GM12878 (cell line): ENCODE measurements around the gene MSGN1. TPM values are rescaled to one million over a fixed set of nuclear protein-coding genes. Genes with fewer than 3 reads are reported as not detected.

Experiments
- ATAC-seq: fragments of 200-7000 bp; cut with Tn5 transposase; 3 replicates; pipeline ENCODE4 v1.9.1; 2020; ENCODE audit warnings: mild to moderate bottlenecking, moderate library complexity
- BruUV-seq: library from RNA; stranded (reverse); fragments of 400-500 nt; replicated peaks from 2 replicates; lab custom pipeline; 2021; lab: Mats Ljungman, UMichigan
- CTCF ChIA-PET: fragments of 300-600 bp; sonication (Branson Sonifier 250); formaldehyde crosslinking; extraction: SDS; loops from one replicate; lab custom pipeline; 2021; ENCODE audit warnings: inconsistent platforms; lab: Yijun Ruan, JAX
- POLR2A ChIA-PET: fragments of 350-600 bp; formaldehyde crosslinking; extraction: SDS; loops from one replicate; lab custom pipeline; 2021; ENCODE audit warnings: inconsistent platforms; lab: Charles Lee
- RAD21 ChIA-PET: fragments of 300-600 bp; sonication (Branson Sonifier 250); formaldehyde crosslinking; loops from one replicate; lab custom pipeline; 2023; ENCODE audit warnings: antibody characterized with exemption; ENCODE audit not compliant: unreplicated experiment; lab: Charles Lee
- SMC1A ChIA-PET: fragments of 300-600 bp; sonication (Branson Sonifier 250); formaldehyde crosslinking; loops from one replicate; lab custom pipeline; 2023; ENCODE audit not compliant: unreplicated experiment, uncharacterized antibody; lab: Charles Lee
- DNase-seq: peaks from one replicate; pipeline ENCODE4 v3.0.0-alpha.2; 2011; ENCODE audit warnings: low read depth, low spot score
- FAIRE-seq: peaks from 3 replicates; lab custom pipeline; 2011; peaks lifted over from hg19 to GRCh38; lab: Jason Lieb, UNC
- H2AFZ ChIP-seq: 2 replicates; pipeline ENCODE4 v1.6.0; 2011; ENCODE audit warnings: low read depth, low read length, control low read depth; ENCODE audit not compliant: control insufficient read depth
- H3K27ac ChIP-seq: 2 replicates; pipeline ENCODE4 v1.5.1; 2011; ENCODE audit warnings: control low read depth; ENCODE audit not compliant: control insufficient read depth, insufficient read depth
- H3K27me3 ChIP-seq, 2 experiments: replicated peaks in 1 of 2; 2 replicates each; pipeline versions ENCODE4 v1.6.0 to v1.6.1; 2011; ENCODE audit warnings: low read length in 1 of 2; ENCODE audit not compliant: control insufficient read depth in 2 of 2, insufficient read depth in 2 of 2
- H3K36me3 ChIP-seq, 2 experiments: 2 replicates each; pipeline ENCODE4 v1.5.1; 2011; ENCODE audit warnings: low read length in 1 of 2; ENCODE audit not compliant: control insufficient read depth in 2 of 2, insufficient read depth in 2 of 2
- H3K4me1 ChIP-seq: 2 replicates; pipeline ENCODE4 v1.6.1; 2011; ENCODE audit warnings: mild to moderate bottlenecking, low read length, moderate library complexity, mixed read lengths; ENCODE audit not compliant: control insufficient read depth, insufficient read depth
- H3K4me2 ChIP-seq: 2 replicates; pipeline ENCODE4 v1.6.0; 2011; ENCODE audit warnings: control low read depth; ENCODE audit not compliant: control insufficient read depth, insufficient read depth
- H3K4me3 ChIP-seq: fragments of 200-600 bp; sonication (generic); 2 replicates; pipeline ENCODE4 v1.5.1; 2016
- H3K79me2 ChIP-seq: 2 replicates; pipeline ENCODE4 v1.6.0; 2011; ENCODE audit warnings: low read length; ENCODE audit not compliant: control insufficient read depth, insufficient read depth
- H3K9ac ChIP-seq: 2 replicates; pipeline ENCODE4 v1.8.0; 2011; ENCODE audit warnings: low read length, control low read depth, mixed read lengths; ENCODE audit not compliant: control insufficient read depth, insufficient read depth
- H3K9me3 ChIP-seq: replicated peaks from 3 replicates; pipeline ENCODE4 v1.5.1; 2011; ENCODE audit warnings: mild to moderate bottlenecking, low read length; ENCODE audit not compliant: control insufficient read depth, insufficient read depth
- H4K20me1 ChIP-seq: 2 replicates; pipeline ENCODE4 v1.6.0; 2011; ENCODE audit not compliant: control insufficient read depth, insufficient read depth
- IKZF1 ChIP-seq: fragments of 450-650 bp; conservative IDR thresholded peaks from 2 replicates; pipeline ENCODE4 v1.6.1; 2017; ENCODE audit warnings: antibody characterized with exemption, mild to moderate bottlenecking
- MEF2B ChIP-seq: fragments of 450-650 bp; IDR thresholded peaks from 2 replicates; pipeline ENCODE4 v1.6.1; 2018; ENCODE audit warnings: mild to moderate bottlenecking, moderate library complexity; ENCODE audit not compliant: partially characterized antibody, poor library complexity, severe bottlenecking
- MYB ChIP-seq: fragments of 150-350 bp; IDR thresholded peaks from 2 replicates; pipeline ENCODE4 v1.6.1; 2014; ENCODE audit warnings: mild to moderate bottlenecking, low read depth, low read length, borderline replicate concordance
- PML ChIP-seq: IDR thresholded peaks from 2 replicates; pipeline ENCODE4 v1.6.1; 2012; ENCODE audit warnings: low read length, inconsistent platforms
- RFX5 ChIP-seq: IDR thresholded peaks from 2 replicates; pipeline ENCODE4 v1.6.1; 2011; ENCODE audit warnings: low read depth, low read length, improper control_type of control experiment
- SPI1 ChIP-seq: IDR thresholded peaks from 2 replicates; pipeline ENCODE4 v1.6.1; 2011; ENCODE audit warnings: low read depth, mild to moderate bottlenecking, low read length, moderate library complexity, borderline replicate concordance; ENCODE audit not compliant: insufficient read depth
- STAT3 ChIP-seq: IDR thresholded peaks from 2 replicates; pipeline ENCODE4 v1.6.1; 2011; ENCODE audit warnings: low read depth, low read length, improper control_type of control experiment
- WGBS: methylation state at CpG from one replicate; pipeline ENCODE4 v1.1.6; 2016; ENCODE audit warnings: low lambda C conversion rate; ENCODE audit not compliant: insufficient replicate concordance, insufficient coverage; ENCODE audit errors: missing lambda C conversion rate; 5-methylcytosine and 5-hydroxymethylcytosine counted together
- in situ Hi-C: fragments of 300-500 bp; cut with MboI; formaldehyde crosslinking; loops from 9 replicates; pipeline ENCODE4 v1.14.3; 2018; ENCODE audit warnings: mixed read lengths
- intact Hi-C: fragments of 100-400 bp; cut with micrococcal nuclease; formaldehyde crosslinking; loops from one replicate; pipeline ENCODE4 v1.14.2; 2022; ENCODE audit not compliant: unreplicated experiment
- polyA plus RNA-seq, 11 experiments: library from polyadenylated mRNA; depleted of rRNA in 4 of 11; unstranded in 6 of 11; stranded (reverse) in 5 of 11; fragments of >200 nt; fragmentation: Nextera tagmentation in 4 of 11; fragmentation: Illumina TruSeq in 1 of 11; extraction: Ambion mirVana in 4 of 11; extraction: Trizol in 1 of 11; gene quantifications; 1 replicate in 1 of 11; 2 replicates in 10 of 11; pipeline versions ENCODE4 v1.2.1 to v1.2.3, GENCODE V29; 2011 to 2016; ENCODE audit warnings: inconsistent platforms in 2 of 11, missing spikeins in 2 of 11, low read depth in 1 of 11
- total RNA-seq, 4 experiments: library from RNA; depleted of rRNA in 3 of 4; stranded (reverse); fragments of >200 nt in 3 of 4; fragmentation: Illumina TruSeq in 1 of 4; extraction: Trizol in 1 of 4; gene quantifications; 2 replicates each; pipeline versions ENCODE4 v1.2.1 to v1.2.3, GENCODE V29; 2013 to 2021
- TF ChIP-seq, protein P1 (sequence below): IDR thresholded peaks from 2 replicates; pipeline ENCODE4 v1.6.1; 2011; ENCODE audit warnings: low read depth, mild to moderate bottlenecking, low read length, moderate library complexity, borderline replicate concordance; ENCODE audit errors: extremely low read depth
- TF ChIP-seq, protein P2 (sequence below): fragments of 450-650 bp; IDR thresholded peaks from 2 replicates; pipeline ENCODE4 v1.6.1; 2017; ENCODE audit warnings: mild to moderate bottlenecking

The MSGN1 gene
- total and polyA plus RNA-seq, 10 of the 15 experiments (the other 5 are each of a cell fraction or from before 2014, with no cell fraction given) = 0.27 TPM; not detected in 9

DNA sequence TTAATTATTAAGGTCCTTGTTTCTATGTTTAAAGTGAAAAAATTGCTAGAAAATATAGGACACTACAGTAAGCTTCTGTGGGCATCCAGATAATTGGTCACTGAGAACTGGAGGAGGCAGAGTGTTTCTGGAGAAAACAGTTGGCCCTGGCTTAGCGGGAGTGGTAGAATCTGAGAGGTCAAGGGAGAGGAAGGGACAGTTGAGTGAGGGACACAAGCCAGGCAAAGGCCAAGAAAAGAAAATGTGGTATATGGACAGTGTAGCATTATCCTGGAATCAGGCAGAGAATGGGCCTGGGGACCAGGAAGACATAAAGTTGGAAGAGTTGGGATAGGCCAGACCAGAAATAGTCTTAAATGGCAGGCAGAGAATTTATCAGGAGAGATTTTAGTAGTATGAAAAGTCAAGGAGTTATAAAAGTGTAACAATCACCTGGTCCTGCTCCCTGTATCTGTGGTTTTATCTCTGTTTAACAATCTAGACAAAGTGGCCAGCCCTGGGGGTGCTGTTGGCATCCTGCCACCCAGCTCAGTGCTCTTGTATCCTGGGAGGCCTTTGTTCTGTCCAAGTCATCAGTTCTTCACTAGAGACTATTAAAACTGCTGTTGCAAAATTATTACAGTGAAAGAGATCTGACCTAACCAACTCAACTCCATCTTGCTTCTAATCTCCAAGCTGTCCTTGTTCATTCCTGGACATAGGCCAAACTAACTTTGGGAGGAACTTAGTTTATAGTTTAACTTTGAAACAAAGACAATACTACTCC lies 15.4 kb upstream of the MSGN1 start (continued):
- TF ChIP-seq, protein P1, sequence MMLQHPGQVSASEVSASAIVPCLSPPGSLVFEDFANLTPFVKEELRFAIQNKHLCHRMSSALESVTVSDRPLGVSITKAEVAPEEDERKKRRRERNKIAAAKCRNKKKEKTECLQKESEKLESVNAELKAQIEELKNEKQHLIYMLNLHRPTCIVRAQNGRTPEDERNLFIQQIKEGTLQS = no peak
- TF ChIP-seq STAT3 (no peak), MEF2B (peak; percentile 3), PML (no peak)
- TF ChIP-seq, protein P2, sequence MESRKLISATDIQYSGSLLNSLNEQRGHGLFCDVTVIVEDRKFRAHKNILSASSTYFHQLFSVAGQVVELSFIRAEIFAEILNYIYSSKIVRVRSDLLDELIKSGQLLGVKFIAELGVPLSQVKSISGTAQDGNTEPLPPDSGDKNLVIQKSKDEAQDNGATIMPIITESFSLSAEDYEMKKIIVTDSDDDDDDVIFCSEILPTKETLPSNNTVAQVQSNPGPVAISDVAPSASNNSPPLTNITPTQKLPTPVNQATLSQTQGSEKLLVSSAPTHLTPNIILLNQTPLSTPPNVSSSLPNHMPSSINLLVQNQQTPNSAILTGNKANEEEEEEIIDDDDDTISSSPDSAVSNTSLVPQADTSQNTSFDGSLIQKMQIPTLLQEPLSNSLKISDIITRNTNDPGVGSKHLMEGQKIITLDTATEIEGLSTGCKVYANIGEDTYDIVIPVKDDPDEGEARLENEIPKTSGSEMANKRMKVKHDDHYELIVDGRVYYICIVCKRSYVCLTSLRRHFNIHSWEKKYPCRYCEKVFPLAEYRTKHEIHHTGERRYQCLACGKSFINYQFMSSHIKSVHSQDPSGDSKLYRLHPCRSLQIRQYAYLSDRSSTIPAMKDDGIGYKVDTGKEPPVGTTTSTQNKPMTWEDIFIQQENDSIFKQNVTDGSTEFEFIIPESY = peak; percentile 17; the same call in 1 of the 2 replicates

DNA sequence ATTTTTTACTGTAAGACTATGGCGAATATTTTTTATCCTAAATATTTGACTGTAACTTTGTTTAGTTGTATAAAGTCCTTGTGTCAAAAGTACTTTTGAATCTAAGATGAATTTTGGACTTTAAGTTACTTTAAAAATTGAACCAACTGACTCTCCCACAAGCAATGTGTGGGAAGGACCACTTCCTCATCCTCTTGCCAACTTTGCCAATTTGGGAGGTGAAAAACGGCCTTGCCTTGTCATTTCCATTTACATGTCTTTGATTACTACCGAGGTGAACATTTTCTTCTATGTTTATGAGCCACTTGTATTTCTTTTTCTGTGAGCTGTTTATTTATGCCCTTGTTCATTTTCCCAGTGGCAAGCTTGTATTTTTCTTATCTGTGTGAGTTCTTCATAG lies 12.8 kb upstream of the MSGN1 start:
- 4% methylated on average over 3 of the region's 3 CpGs for WGBS

More for the DNA sequence above, 12.8 kb upstream of the MSGN1 start:
- in situ Hi-C loops = no loop called here
- BruUV-seq = no TSS peak
- POLR2A ChIA-PET = interaction anchor here (1.4 to 9.6 kb wide), 3 partner anchors 9 to 17 kb away, joined by 3 to 108 read pairs (median 80); partner anchors contain the start of gene MSGN1
- intact Hi-C loops = no loop called here
- Histone ChIP-seq H3K4me2 (peak overlapping the region; percentile 86; the same call in 1 of the 2 replicates), H3K79me2 (no peaks in the 10 kb centered on the region), H2AFZ (no peak overlapping the region), H4K20me1 (no peaks in the 10 kb centered on the region), H3K36me3 (no peaks in the 10 kb centered on the region), H3K27me3 (no peaks in the 10 kb centered on the region), H3K9me3 (no peaks in the 10 kb centered on the region), H3K9ac (no peak overlapping the region), H3K27ac (peak overlapping the region; percentile 41; the same call in 1 of the 2 replicates), H3K4me1 (peaks cover 24% of the 10 kb centered on the region), H3K4me3 (peak overlapping the region; percentile 22; the same call in 1 of the 2 replicates)
- no peak for FAIRE-seq
- no peak for DNase-seq
- SMC1A ChIA-PET = interaction anchor here (0.9 to 12.9 kb wide), 9 partner anchors 9 to 52 kb away, joined by 3 to 288 read pairs (median 8); partner anchors contain the start of gene MSGN1
- CTCF ChIA-PET = interaction anchor here (0.9 to 7.8 kb wide), 8 partner anchors 11 to 150 kb away, joined by 3 to 77 read pairs (median 6); partner anchors contain the start of genes GEN1 and MSGN1
- TF ChIP-seq IKZF1 = peak; percentile 24; the same call in 1 of the 2 replicates
- TF ChIP-seq MYB = no peak
- peak; percentile 77; the same call in 1 of the 2 replicates for TF ChIP-seq SPI1
- no peak for TF ChIP-seq RFX5
- 0 out of 3 replicates have a peak, but pooled peaks have one; percentile 2 for ATAC-seq
- RAD21 ChIA-PET = interaction anchor here (0.8 to 9.9 kb wide), 4 partner anchors 11 to 47 kb away, joined by 4 to 96 read pairs (median 31); partner anchors contain the start of gene MSGN1
